Osteoblast (primary cell): ENCODE measurements around the gene GGA1. TPM values are rescaled to one million over a fixed set of nuclear protein-coding genes. Genes with fewer than 3 reads are reported as not detected.

Source experiments
- DNase-seq: peaks from one replicate; pipeline ENCODE4 v3.0.0; 2011; ENCODE audit warnings: low spot score, mixed read lengths; ENCODE audit not compliant: insufficient read length; ENCODE audit errors: missing footprints
- H2AFZ ChIP-seq: 2 replicates; pipeline ENCODE4 v1.6.0; 2011; ENCODE audit warnings: mild to moderate bottlenecking, low read length
- H3K27ac ChIP-seq: 2 replicates; pipeline ENCODE4 v1.5.1; 2011; ENCODE audit warnings: mild to moderate bottlenecking, low read depth, low read length, moderate library complexity
- H3K27me3 ChIP-seq: 2 replicates; pipeline ENCODE4 v1.6.0; 2012; ENCODE audit warnings: mild to moderate bottlenecking, control low read depth, inconsistent platforms, low read length, moderate library complexity; ENCODE audit not compliant: insufficient read depth
- H3K36me3 ChIP-seq: 2 replicates; pipeline ENCODE4 v1.5.1; 2011; ENCODE audit warnings: mild to moderate bottlenecking, low read length, control low read depth, moderate library complexity; ENCODE audit not compliant: insufficient read depth
- H3K4me1 ChIP-seq: 2 replicates; pipeline ENCODE4 v1.5.1; 2011; ENCODE audit warnings: mild to moderate bottlenecking, low read length, control low read depth, moderate library complexity; ENCODE audit not compliant: insufficient read depth
- H3K4me2 ChIP-seq: 2 replicates; pipeline ENCODE4 v1.6.0; 2011; ENCODE audit warnings: mild to moderate bottlenecking, low read length; ENCODE audit not compliant: insufficient read depth
- H3K4me3 ChIP-seq: fragments of 200-600 bp; sonication (generic); 3 replicates; pipeline ENCODE4 v1.5.1; 2012; ENCODE audit warnings: mild to moderate bottlenecking, low read length, inconsistent platforms; ENCODE audit not compliant: insufficient read depth
- H3K79me2 ChIP-seq: 2 replicates; pipeline ENCODE4 v1.6.0; 2012; ENCODE audit warnings: mild to moderate bottlenecking, low read length, control low read depth, inconsistent platforms; ENCODE audit not compliant: insufficient read depth
- H3K9me3 ChIP-seq: 2 replicates; pipeline ENCODE4 v1.5.1; 2011; ENCODE audit warnings: low read depth, low read length, control low read depth
- H4K20me1 ChIP-seq: 2 replicates; pipeline ENCODE4 v1.6.0; 2012; ENCODE audit warnings: mild to moderate bottlenecking, low read length, control low read depth; ENCODE audit not compliant: insufficient read depth
- CTCF ChIP-seq: IDR thresholded peaks from 2 replicates; pipeline ENCODE4 v1.5.1; 2011; ENCODE audit warnings: mild to moderate bottlenecking, low read depth, low read length, moderate library complexity; ENCODE audit errors: extremely low read depth
- total RNA-seq: library from RNA; depleted of rRNA; stranded (reverse); fragments of >200 nt; gene quantifications from 2 replicates; pipeline ENCODE4 v1.2.3, GENCODE V29; 2012

GGA1 gene
- total RNA-seq, 1 donor, result 36.2 TPM

- peaks cover 23% of the 10 kb centered on the region for H3K4me1 ChIP-seq
- no peaks in the 10 kb centered on the region for H3K9me3 ChIP-seq
- TF ChIP-seq CTCF, result no peak
- peaks cover 5% of the 10 kb centered on the region for H3K36me3 ChIP-seq
- H3K4me2 ChIP-seq, result peak overlapping the region; percentile 95
- no peak overlapping the region for H3K27ac ChIP-seq
- DNase-seq, result no peak
- no peak overlapping the region for H2AFZ ChIP-seq
- peak overlapping the region; percentile 80 for H3K4me3 ChIP-seq
- no peaks in the 10 kb centered on the region for H3K27me3 ChIP-seq
- H4K20me1 ChIP-seq, result peaks cover 2% of the 10 kb centered on the region
- H3K79me2 ChIP-seq, result peaks cover 9% of the 10 kb centered on the region
Measured at GRCh38 chr22:37638391-37639069, 29.9 kb downstream of the GGA1 start.

GRCh38 chr22:37639070-37639760, 30.6 kb downstream of the GGA1 start, which contains the start of gene SH3BP1:
Gene SH3BP1 (plus strand): TSS chr22:37639669. CDS start chr22:37639788, 119 bp downstream.
- no peaks in the 10 kb centered on the region for H3K27me3 ChIP-seq
- peaks cover 5% of the 10 kb centered on the region for H3K36me3 ChIP-seq
- peaks cover 4% of the 10 kb centered on the region for H4K20me1 ChIP-seq
- H3K79me2 ChIP-seq, result peaks cover 9% of the 10 kb centered on the region
- H3K27ac ChIP-seq, result no peak within 1 kb of the TSS
- no peak for TF ChIP-seq CTCF
- H3K9me3 ChIP-seq, result no peaks in the 10 kb centered on the region
- H3K4me2 ChIP-seq, result peak within 1 kb of the TSS; percentile 95
- peak within 1 kb of the TSS; percentile 70 for H2AFZ ChIP-seq
- peak within 1 kb of the TSS; percentile 80 for H3K4me3 ChIP-seq
- peak; percentile 98 for DNase-seq
- peaks cover 17% of the 10 kb centered on the region for H3K4me1 ChIP-seq

GRCh38 chr22:37639771-37640590, 31.3 kb downstream of the GGA1 start:
- TF ChIP-seq CTCF, result no peak
- H3K4me1 ChIP-seq, result peaks cover 11% of the 10 kb centered on the region
- H3K4me2 ChIP-seq, result peak overlapping the region; percentile 95
- H4K20me1 ChIP-seq, result peaks cover 4% of the 10 kb centered on the region
- peak overlapping the region; percentile 80 for H3K4me3 ChIP-seq
- H3K27ac ChIP-seq, result no peak overlapping the region
- DNase-seq, result peak; percentile 90
- H3K27me3 ChIP-seq, result no peaks in the 10 kb centered on the region
- H3K36me3 ChIP-seq, result peaks cover 9% of the 10 kb centered on the region
- no peaks in the 10 kb centered on the region for H3K9me3 ChIP-seq
- H3K79me2 ChIP-seq, result peaks cover 9% of the 10 kb centered on the region
- peak overlapping the region; percentile 70 for H2AFZ ChIP-seq
